Lower leg skin (tissue), 3 donors: ENCODE measurements around the gene HNRNPC.

Experiments used
- POLR2A ChIP-seq, 2 donors: fragments of 450-650 bp; IDR thresholded peaks; one replicate each; pipeline ENCODE4 v1.6.1; 2016 to 2017; ENCODE audit warnings: antibody characterized with exemption in 2 of 2, mild to moderate bottlenecking in 1 of 2, moderate library complexity in 1 of 2
- TF ChIP-seq, protein P1 (sequence below), 3 donors: fragments of 450-650 bp; IDR thresholded peaks; one replicate each; pipeline ENCODE4 v1.5.1; 2016; ENCODE audit warnings: antibody characterized with exemption in 3 of 3, mild to moderate bottlenecking in 3 of 3, moderate library complexity in 2 of 3

- TF ChIP-seq, protein P1, sequence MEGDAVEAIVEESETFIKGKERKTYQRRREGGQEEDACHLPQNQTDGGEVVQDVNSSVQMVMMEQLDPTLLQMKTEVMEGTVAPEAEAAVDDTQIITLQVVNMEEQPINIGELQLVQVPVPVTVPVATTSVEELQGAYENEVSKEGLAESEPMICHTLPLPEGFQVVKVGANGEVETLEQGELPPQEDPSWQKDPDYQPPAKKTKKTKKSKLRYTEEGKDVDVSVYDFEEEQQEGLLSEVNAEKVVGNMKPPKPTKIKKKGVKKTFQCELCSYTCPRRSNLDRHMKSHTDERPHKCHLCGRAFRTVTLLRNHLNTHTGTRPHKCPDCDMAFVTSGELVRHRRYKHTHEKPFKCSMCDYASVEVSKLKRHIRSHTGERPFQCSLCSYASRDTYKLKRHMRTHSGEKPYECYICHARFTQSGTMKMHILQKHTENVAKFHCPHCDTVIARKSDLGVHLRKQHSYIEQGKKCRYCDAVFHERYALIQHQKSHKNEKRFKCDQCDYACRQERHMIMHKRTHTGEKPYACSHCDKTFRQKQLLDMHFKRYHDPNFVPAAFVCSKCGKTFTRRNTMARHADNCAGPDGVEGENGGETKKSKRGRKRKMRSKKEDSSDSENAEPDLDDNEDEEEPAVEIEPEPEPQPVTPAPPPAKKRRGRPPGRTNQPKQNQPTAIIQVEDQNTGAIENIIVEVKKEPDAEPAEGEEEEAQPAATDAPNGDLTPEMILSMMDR (IDR thresholded peaks at IDR 0.05): no peak
- no peak for TF ChIP-seq POLR2A (IDR thresholded peaks at IDR 0.05)
These were observed 38.4 kb upstream of the HNRNPC start for GRCh38 chr14:21307637-21308036.
